Small intestine (tissue), 16 donors: ENCODE results near the gene HDAC8. TPM values are rescaled to one million over a fixed set of nuclear protein-coding genes. Genes with fewer than 3 reads are reported as not detected.

Experiments
- DNase-seq, 2 donors: peaks; one replicate each; pipeline versions ENCODE4 v3.0.0 to v3.0.0-alpha.2; 2013
- FAIRE-seq: peaks from 2 replicates; lab custom pipeline; 2012; peaks lifted over from hg19 to GRCh38; lab: Jason Lieb, UNC
- H3K27ac ChIP-seq, 3 donors: one replicate each; pipeline ENCODE4 v1.5.1; 2013; ENCODE audit warnings: low read length in 2 of 3, mild to moderate bottlenecking in 2 of 3, control low read depth in 1 of 3, inconsistent platforms in 1 of 3, low read depth in 1 of 3, moderate library complexity in 1 of 3
- H3K27me3 ChIP-seq, 3 donors: one replicate each; pipeline ENCODE4 v1.6.1; 2013; ENCODE audit warnings: low read length in 3 of 3, inconsistent platforms in 1 of 3; ENCODE audit not compliant: control insufficient read depth in 3 of 3, insufficient read depth in 3 of 3
- H3K36me3 ChIP-seq, 3 donors: one replicate each; pipeline ENCODE4 v1.6.1; 2013; ENCODE audit warnings: low read length in 3 of 3, inconsistent platforms in 1 of 3, low read depth in 1 of 3, mild to moderate bottlenecking in 1 of 3, moderate library complexity in 1 of 3; ENCODE audit not compliant: control insufficient read depth in 3 of 3, insufficient read depth in 2 of 3
- H3K4me1 ChIP-seq, 3 donors: one replicate each; pipeline ENCODE4 v1.6.1; 2013; ENCODE audit warnings: low read length in 2 of 3, inconsistent platforms in 1 of 3, low read depth in 1 of 3, mild to moderate bottlenecking in 1 of 3, moderate library complexity in 1 of 3; ENCODE audit not compliant: control insufficient read depth in 3 of 3, insufficient read depth in 2 of 3
- H3K4me3 ChIP-seq, 3 donors: one replicate each; pipeline ENCODE4 v1.5.1; 2013; ENCODE audit warnings: low read length in 3 of 3, control low read depth in 1 of 3, inconsistent platforms in 1 of 3, low read depth in 1 of 3, mild to moderate bottlenecking in 1 of 3, moderate library complexity in 1 of 3
- H3K9me3 ChIP-seq, 2 donors: one replicate each; pipeline ENCODE4 v1.6.1; 2013; ENCODE audit warnings: low read depth in 1 of 2, low read length in 1 of 2; ENCODE audit not compliant: control insufficient read depth in 2 of 2, insufficient read depth in 1 of 2
- WGBS, 3 donors: extraction: QIAGEN DNeasy Blood & Tissue Kit; methylation state at CpG; one replicate each; pipeline ENCODE4 v1.1.7; 2013; 5-methylcytosine and 5-hydroxymethylcytosine counted together
- long read RNA-seq, 10 donors: transcript quantifications; one replicate each; lab custom pipeline, GENCODE V29; 2026
- polyA plus RNA-seq, 4 donors: library from polyadenylated mRNA; stranded (reverse) in 3 of 4; unstranded in 1 of 4; fragments of 200-250 nt in 3 of 4; fragments of 120-200 nt in 1 of 4; gene quantifications; one replicate each; pipeline versions ENCODE4 v1.2.1 to v1.2.3, GENCODE V29; 2013
- donor health status: healthy with polysubstance abuse.
- donor health status: control.
- donor health status: control.
- donor health status: Bipolar disorder and iron deficiency.
- donor health status: healthy.

Gene HDAC8
- polyA plus RNA-seq: 10 to 100 TPM; 11.3 to 24.7 (median 19.1) TPM
- long read RNA-seq, donor 1, transcript HDAC8-207 (11 exons, 2,110 nt): major isoform, 5 of 18 reads
- long read RNA-seq, donor 1, partial matches to known transcripts: 8 of 18 reads
- long read RNA-seq, donor 1, other reads (novel, unspliced or antisense): 0 of 18 reads
- long read RNA-seq, donor 2, partial matches to known transcripts: 0 of 2 reads
- long read RNA-seq, donor 2, other reads (novel, unspliced or antisense): 0 of 2 reads
- long read RNA-seq, donor 3, partial matches to known transcripts: 0 of 1 reads
- long read RNA-seq, donor 3, other reads (novel, unspliced or antisense): 0 of 1 reads
- long read RNA-seq, donor 4: 0 reads
- long read RNA-seq, donor 5: 0 reads
- long read RNA-seq, donor 6, partial matches to known transcripts: 0 of 2 reads
- long read RNA-seq, donor 6, other reads (novel, unspliced or antisense): 0 of 2 reads
- long read RNA-seq, donor 7, full-length matches to known transcripts: 11 of 11 reads
- long read RNA-seq, donor 7, partial matches to known transcripts: 0 of 11 reads
- long read RNA-seq, donor 7, other reads (novel, unspliced or antisense): 0 of 11 reads
- long read RNA-seq, donor 8: 0 reads
- long read RNA-seq, donor 9, full-length matches to known transcripts: 2 of 2 reads
- long read RNA-seq, donor 9, partial matches to known transcripts: 0 of 2 reads
- long read RNA-seq, donor 9, other reads (novel, unspliced or antisense): 0 of 2 reads
- long read RNA-seq, donor 10, partial matches to known transcripts: 0 of 4 reads
- long read RNA-seq, donor 10, other reads (novel, unspliced or antisense): 0 of 4 reads

DNA sequence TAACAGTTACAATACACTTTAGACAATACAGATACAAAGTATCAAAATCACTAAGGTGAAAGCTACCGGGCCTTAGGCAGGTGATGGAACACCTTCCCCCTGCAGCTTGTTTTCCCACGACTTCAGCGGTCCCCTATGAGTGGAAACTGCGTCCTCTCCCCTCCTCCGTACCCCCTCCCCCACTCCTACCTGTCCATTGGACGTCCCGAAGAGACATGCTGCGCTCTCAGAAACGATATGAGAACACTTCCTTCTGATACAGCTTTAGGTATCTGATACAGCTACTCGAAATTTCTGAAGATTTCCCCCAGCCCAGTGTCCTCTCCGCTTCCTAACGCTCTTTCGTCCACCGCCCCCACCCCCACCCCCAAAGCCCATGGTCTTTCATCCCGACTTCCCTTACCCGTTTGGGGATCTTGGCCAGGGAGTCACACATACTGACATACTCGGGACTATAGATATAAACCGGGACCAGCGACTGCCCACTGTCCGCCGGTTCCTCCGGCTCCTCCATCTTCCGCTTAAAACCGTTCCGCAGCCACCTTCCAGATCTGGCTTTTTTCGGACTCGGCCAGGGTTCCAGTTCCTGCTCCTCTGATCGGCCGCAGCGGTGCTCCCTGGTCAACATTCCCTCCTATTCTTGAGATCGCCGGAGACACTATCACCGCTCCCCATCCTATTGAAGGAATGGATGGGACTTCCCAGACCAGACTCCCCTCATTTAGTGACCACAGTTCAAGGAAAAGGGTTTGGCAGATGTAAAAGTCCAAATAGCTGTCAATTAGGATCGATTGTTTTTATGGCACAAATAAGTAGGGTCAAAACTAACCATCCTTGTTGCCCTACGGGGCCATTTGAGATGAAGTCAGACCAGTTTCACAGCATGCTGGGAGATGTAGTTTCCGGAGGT is at the start of gene HDAC8:
TSS of gene HDAC8 (minus strand) at position 596 of the 910 bp plus-strand sequence. CDS start at position 514, 82 bp downstream.
- WGBS, 3 donors: 0 to 28% (median 7%) methylated on average over 35 to 36 of the region's 36 CpGs

GRCh38 chrX:72621625-72622485 is 49.2 kb upstream of the HDAC8 start:
- Histone ChIP-seq H3K36me3 (no peaks in the 10 kb centered on the region), H3K27ac (no peak overlapping the region), H3K9me3 (no peaks in the 10 kb centered on the region), H3K27me3 (no peaks in the 10 kb centered on the region), H3K4me1 (no peaks in the 10 kb centered on the region), H3K4me3 (no peak overlapping the region)
- WGBS, 3 donors: 57 to 82% (median 64%) methylated on average over 4 of the region's 4 CpGs
- FAIRE-seq: no peak
- no peak for DNase-seq

More for the DNA sequence above, at the start of gene HDAC8:
- FAIRE-seq: no peak
- no peaks in the 10 kb centered on the region for H3K4me1 ChIP-seq
- peaks cover 0 to 4% (median 2%) of the 10 kb centered on the region in 3 donors for H3K36me3 ChIP-seq
- no peaks in the 10 kb centered on the region for H3K9me3 ChIP-seq
- no peaks in the 10 kb centered on the region for H3K27me3 ChIP-seq
- peak within 1 kb of the TSS; percentile 53 to 77 (median 69) for H3K4me3 ChIP-seq
- H3K27ac ChIP-seq: peak within 1 kb of the TSS in 2 of 3 donors; percentile 69 to 86
- DNase-seq: peak; percentile 66 to 82

DNA sequence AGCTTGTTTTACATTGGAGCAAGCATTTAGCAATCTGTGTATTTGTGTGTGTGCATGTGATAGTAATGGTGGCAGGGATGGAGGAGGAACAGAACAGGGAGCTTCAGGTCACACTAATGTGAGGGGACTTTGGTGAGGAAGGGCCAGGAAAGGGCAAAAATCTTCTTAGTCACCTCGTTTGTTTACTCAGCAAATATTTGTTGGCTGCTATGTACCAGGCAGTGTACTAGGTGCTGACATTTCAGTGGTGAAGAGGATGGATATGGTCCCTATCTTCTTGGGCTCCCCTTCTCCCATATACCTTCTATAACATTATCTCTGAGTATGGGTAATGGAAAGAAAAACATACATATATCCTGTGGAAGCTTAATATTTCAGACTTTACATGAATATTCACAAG is 48.5 kb upstream of the HDAC8 start:
- no peaks in the 10 kb centered on the region for H3K36me3 ChIP-seq
- DNase-seq (peak; percentile 1 to 2), FAIRE-seq (no peak)
- no peak overlapping the region for H3K4me3 ChIP-seq
- H3K27ac ChIP-seq: peak overlapping the region in 1 of 3 donors; percentile 68
- no peaks in the 10 kb centered on the region for H3K4me1 ChIP-seq
- no peaks in the 10 kb centered on the region for H3K9me3 ChIP-seq
- H3K27me3 ChIP-seq: no peaks in the 10 kb centered on the region
- WGBS, 3 donors: 5 to 33% (median 22%) methylated on average over 1 of the region's 1 CpG

- no peaks in the 10 kb centered on the region for H3K36me3 ChIP-seq
- H3K4me3 ChIP-seq: no peak overlapping the region
- H3K4me1 ChIP-seq: no peaks in the 10 kb centered on the region
- H3K27me3 ChIP-seq: no peaks in the 10 kb centered on the region
- WGBS, 3 donors: 31 to 57% (median 41%) methylated on average over 9 of the region's 9 CpGs
- FAIRE-seq (peak; percentile 26), DNase-seq (peak; percentile 70 to 76)
- no peaks in the 10 kb centered on the region for H3K9me3 ChIP-seq
- peak overlapping the region in 2 of 3 donors; percentile 33 to 68 for H3K27ac ChIP-seq
Measured at GRCh38 chrX:72620550-72621145, 48.0 kb upstream of the HDAC8 start.

DNA sequence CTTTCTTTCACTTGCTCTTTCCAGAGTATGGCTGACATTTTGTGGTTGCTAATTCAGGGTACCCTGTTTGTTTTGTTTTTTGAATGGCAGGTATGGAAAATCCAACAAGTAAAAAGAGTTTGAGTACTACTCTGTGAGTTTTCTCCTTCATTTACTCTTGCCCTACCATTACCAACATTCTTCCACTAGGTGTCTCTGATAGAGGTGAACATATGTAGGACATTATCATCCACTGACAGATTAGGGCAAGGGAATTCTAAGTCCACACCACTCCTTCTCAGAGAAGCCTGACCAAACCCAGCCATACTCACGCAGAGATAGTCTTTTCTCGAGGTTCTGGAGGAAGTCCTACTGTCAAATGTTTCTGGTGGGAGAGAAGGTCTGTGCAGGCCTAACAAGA is 36.7 kb upstream of the HDAC8 start:
- FAIRE-seq: no peak

DNA sequence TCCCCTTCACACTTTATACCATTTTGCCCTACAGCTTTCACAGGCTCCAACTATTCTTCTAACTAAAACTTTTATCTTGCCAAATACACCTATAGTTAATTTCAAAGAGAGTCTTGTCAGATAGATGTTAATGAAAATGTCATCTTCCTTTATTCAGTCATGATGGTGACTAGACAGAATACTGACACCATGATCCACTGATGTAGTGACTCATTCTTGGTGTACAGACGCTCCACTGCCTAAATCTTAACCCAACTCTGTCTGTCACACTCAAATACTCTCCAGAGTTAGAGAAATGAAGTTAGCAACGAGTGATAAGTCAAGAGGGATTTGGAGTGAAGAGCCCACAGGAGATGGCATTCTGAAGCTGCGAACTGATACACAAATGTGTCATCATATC is 32.1 kb upstream of the HDAC8 start:
- Histone ChIP-seq H3K4me1 (no peaks in the 10 kb centered on the region), H3K27ac (no peak overlapping the region), H3K27me3 (no peaks in the 10 kb centered on the region), H3K9me3 (no peaks in the 10 kb centered on the region), H3K4me3 (no peak overlapping the region), H3K36me3 (peaks cover 0 to 2% (median 0%) of the 10 kb centered on the region in 3 donors)
- DNase-seq (no peak), FAIRE-seq (no peak)
- 58 to 89% (median 84%) methylated on average over 3 of the region's 3 CpGs for WGBS, 3 donors

More for the DNA sequence above, 36.7 kb upstream of the HDAC8 start:
- no peak overlapping the region for H3K4me3 ChIP-seq
- no peaks in the 10 kb centered on the region for H3K4me1 ChIP-seq
- H3K27me3 ChIP-seq: no peaks in the 10 kb centered on the region
- no peak overlapping the region for H3K27ac ChIP-seq
- H3K36me3 ChIP-seq: peaks cover 0 to 2% (median 0%) of the 10 kb centered on the region in 3 donors
- 47 to 66% (median 61%) methylated on average over 2 of the region's 2 CpGs for WGBS, 3 donors
- H3K9me3 ChIP-seq: no peaks in the 10 kb centered on the region
- peak; percentile 5 to 23 for DNase-seq

DNA sequence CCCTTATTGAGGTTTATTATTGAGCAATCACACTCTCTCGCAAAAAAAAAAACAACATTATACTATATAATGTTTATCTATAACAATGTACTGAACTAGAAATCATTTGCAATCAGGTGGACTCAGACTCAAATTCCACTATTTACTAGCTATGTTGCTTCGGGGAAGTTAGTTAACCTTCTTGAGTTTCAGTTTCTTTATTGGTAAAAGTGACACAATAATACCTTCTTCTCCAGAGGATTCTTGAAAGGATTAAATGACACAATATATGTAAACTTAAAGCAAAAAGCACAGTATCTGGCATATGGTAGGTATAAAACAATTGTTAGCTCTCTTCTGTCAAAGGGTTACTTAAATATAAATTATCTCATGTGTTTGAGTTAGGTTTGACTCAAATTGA is 31.5 kb upstream of the HDAC8 start:
- Histone ChIP-seq H3K27me3 (no peaks in the 10 kb centered on the region), H3K4me3 (no peak overlapping the region), H3K36me3 (peaks cover 0 to 2% (median 0%) of the 10 kb centered on the region in 3 donors), H3K27ac (no peak overlapping the region), H3K4me1 (no peaks in the 10 kb centered on the region), H3K9me3 (no peaks in the 10 kb centered on the region)
- FAIRE-seq (peak; percentile 70), DNase-seq (peak in 1 of 2 donors; percentile 1)
- WGBS, 3 donors: 46 to 63% (median 49%) methylated on average over 2 of the region's 2 CpGs
